SK-N-SH treated with all-trans-retinoic acid at 6 μM for 48 hours (cell line): ENCODE data around the gene ITGB4.

Source experiments
- ATAC-seq: fragments of 200-7000 bp; cut with Tn5 transposase; 3 replicates; pipeline ENCODE4 v1.9.1; 2020; ENCODE audit warnings: mild to moderate bottlenecking, moderate library complexity
- ARNTL ChIP-seq: fragments of 450-650 bp; formaldehyde crosslinking; IDR thresholded peaks from 2 replicates; pipeline ENCODE4 v1.5.0; 2020; ENCODE audit warnings: low read depth, mild to moderate bottlenecking, moderate library complexity, borderline replicate concordance
- BACH2 ChIP-seq: fragments of 250-450 bp; sonication (Bioruptor Pico); IDR thresholded peaks from 2 replicates; pipeline ENCODE4 v1.9.0; 2021; ENCODE audit warnings: mild to moderate bottlenecking, borderline replicate concordance
- CREB5 ChIP-seq: fragments of 250-450 bp; sonication (Bioruptor Pico); IDR thresholded peaks from 2 replicates; pipeline ENCODE4 v1.5.1; 2020; ENCODE audit warnings: low read depth, mild to moderate bottlenecking, moderate library complexity
- CSDC2 ChIP-seq: fragments of 250-450 bp; sonication (Bioruptor Pico); IDR thresholded peaks from 2 replicates; pipeline ENCODE4 v1.5.0; 2020; ENCODE audit warnings: mild to moderate bottlenecking, moderate library complexity
- CSRNP3 ChIP-seq: fragments of 250-450 bp; sonication (Bioruptor Pico); IDR thresholded peaks from 2 replicates; pipeline ENCODE4 v1.5.1; 2021; ENCODE audit warnings: mild to moderate bottlenecking, moderate library complexity
- ESRRG ChIP-seq: fragments of 250-450 bp; sonication (Bioruptor Pico); IDR thresholded peaks from 2 replicates; pipeline ENCODE4 v1.6.1; 2021; ENCODE audit warnings: mild to moderate bottlenecking
- GLIS3 ChIP-seq: fragments of 250-450 bp; sonication (Bioruptor Pico); IDR thresholded peaks from 2 replicates; pipeline ENCODE4 v1.5.0; 2020; ENCODE audit warnings: mild to moderate bottlenecking, moderate library complexity
- ISL1 ChIP-seq: fragments of 250-450 bp; sonication (Bioruptor Pico); IDR thresholded peaks from 2 replicates; pipeline ENCODE4 v2.1.2; 2022; ENCODE audit warnings: mild to moderate bottlenecking, moderate library complexity
- OSR1 ChIP-seq: fragments of 250-450 bp; sonication (Bioruptor Pico); IDR thresholded peaks from 2 replicates; pipeline ENCODE4 v1.8.0; 2022; ENCODE audit warnings: moderate library complexity, mild to moderate bottlenecking, inconsistent platforms
- PATZ1 ChIP-seq: fragments of 250-450 bp; sonication (Bioruptor Pico); IDR thresholded peaks from 2 replicates; pipeline ENCODE4 v1.8.0; 2020; ENCODE audit warnings: mild to moderate bottlenecking, moderate library complexity, borderline replicate concordance
- POU6F1 ChIP-seq: fragments of 250-450 bp; sonication (Bioruptor Pico); IDR thresholded peaks from 2 replicates; pipeline ENCODE4 v1.8.0; 2021; ENCODE audit warnings: low read depth, mild to moderate bottlenecking, moderate library complexity, borderline replicate concordance
- PPARA ChIP-seq: fragments of 250-450 bp; sonication (Bioruptor Pico); IDR thresholded peaks from 2 replicates; pipeline ENCODE4 v1.5.0; 2020; ENCODE audit warnings: mild to moderate bottlenecking, borderline replicate concordance
- RARB ChIP-seq: fragments of 250-450 bp; sonication (Bioruptor Pico); IDR thresholded peaks from 2 replicates; pipeline ENCODE4 v1.8.0; 2021; ENCODE audit warnings: mild to moderate bottlenecking, moderate library complexity
- SNAI2 ChIP-seq: fragments of 250-450 bp; sonication (Bioruptor Pico); IDR thresholded peaks from 2 replicates; pipeline ENCODE4 v1.5.0; 2020; ENCODE audit warnings: mild to moderate bottlenecking, moderate library complexity
- TCF4 ChIP-seq: fragments of 250-450 bp; sonication (Bioruptor Pico); IDR thresholded peaks from 2 replicates; pipeline ENCODE4 v1.8.0; 2021; ENCODE audit warnings: mild to moderate bottlenecking, moderate library complexity, borderline replicate concordance
- TOX ChIP-seq: fragments of 250-450 bp; sonication (Bioruptor Pico); IDR thresholded peaks from 2 replicates; pipeline ENCODE4 v1.8.0; 2021; ENCODE audit warnings: mild to moderate bottlenecking, moderate library complexity, borderline replicate concordance
- TSHZ2 ChIP-seq: fragments of 250-450 bp; sonication (Bioruptor Pico); IDR thresholded peaks from 2 replicates; pipeline ENCODE4 v1.5.0; 2020; ENCODE audit warnings: mild to moderate bottlenecking, moderate library complexity
- ZC3H10 ChIP-seq: fragments of 250-450 bp; sonication (Bioruptor Pico); IDR thresholded peaks from 2 replicates; pipeline ENCODE4 v1.5.1; 2021; ENCODE audit warnings: mild to moderate bottlenecking, moderate library complexity
- ZFP3 ChIP-seq: fragments of 250-450 bp; sonication (Bioruptor Pico); IDR thresholded peaks from 2 replicates; pipeline ENCODE4 v1.5.0; 2020; ENCODE audit warnings: mild to moderate bottlenecking, moderate library complexity
- ZFP30 ChIP-seq: fragments of 450-650 bp; formaldehyde crosslinking; IDR thresholded peaks from 2 replicates; pipeline ENCODE4 v1.5.0; 2022; ENCODE audit warnings: mild to moderate bottlenecking, moderate library complexity
- ZNF565 ChIP-seq: fragments of 450-650 bp; formaldehyde crosslinking; conservative IDR thresholded peaks from 2 replicates; pipeline ENCODE4 v1.5.0; 2020; ENCODE audit warnings: low read depth, mild to moderate bottlenecking, moderate library complexity
- ZNF70 ChIP-seq: fragments of 450-650 bp; formaldehyde crosslinking; IDR thresholded peaks from 2 replicates; pipeline ENCODE4 v1.5.0; 2020; ENCODE audit warnings: mild to moderate bottlenecking, moderate library complexity
- ZNF8 ChIP-seq: fragments of 450-650 bp; formaldehyde crosslinking; IDR thresholded peaks from 2 replicates; pipeline ENCODE4 v1.5.0; 2020; ENCODE audit warnings: mild to moderate bottlenecking, moderate library complexity

The ITGB4 gene

GRCh38 chr17:75719732-75720131 is 1.5 kb upstream of the ITGB4 start:
- TF ChIP-seq RARB (CRISPR knock-in tag): no peak
- TF ChIP-seq PPARA (CRISPR knock-in tag): no peak
- no peak for TF ChIP-seq CREB5 (CRISPR knock-in tag)
- no peak for TF ChIP-seq OSR1 (CRISPR knock-in tag)
- no peak for TF ChIP-seq ZNF565
- no peak for TF ChIP-seq BACH2 (CRISPR knock-in tag)
- TF ChIP-seq SNAI2 (CRISPR knock-in tag): no peak
- no peak for TF ChIP-seq GLIS3
- no peak for TF ChIP-seq ZNF8 (CRISPR knock-in tag)
- TF ChIP-seq TSHZ2: no peak
- TF ChIP-seq ZFP3 (CRISPR knock-in tag): no peak
- TF ChIP-seq ARNTL (CRISPR knock-in tag): no peak
- TF ChIP-seq ISL1 (CRISPR knock-in tag): no peak
- TF ChIP-seq POU6F1 (CRISPR knock-in tag): no peak
- no peak for TF ChIP-seq TCF4 (CRISPR knock-in tag)
- no peak for TF ChIP-seq ZFP30 (CRISPR knock-in tag)
- no peak for TF ChIP-seq PATZ1 (CRISPR knock-in tag)
- no peak for TF ChIP-seq ZNF70 (CRISPR knock-in tag)
- TF ChIP-seq CSDC2: no peak

GRCh38 chr17:75721463-75722011 is 278 bp downstream of the ITGB4 start:
- no peak for TF ChIP-seq OSR1 (CRISPR knock-in tag)
- no peak for TF ChIP-seq CSRNP3 (CRISPR knock-in tag)
- TF ChIP-seq ESRRG (CRISPR knock-in tag): no peak
- TF ChIP-seq PPARA (CRISPR knock-in tag): no peak
- TF ChIP-seq TCF4 (CRISPR knock-in tag): no peak
- no peak for TF ChIP-seq ZNF70 (CRISPR knock-in tag)
- TF ChIP-seq ISL1 (CRISPR knock-in tag): no peak
- TF ChIP-seq TOX (CRISPR knock-in tag): no peak
- peak; percentile 72 for ATAC-seq

More at GRCh38 chr17:75719732-75720131, 1.5 kb upstream of the ITGB4 start:
- ATAC-seq: no peak

- TF ChIP-seq RARB (CRISPR knock-in tag) (no peak), CSDC2 (no peak), ARNTL (CRISPR knock-in tag) (no peak), OSR1 (CRISPR knock-in tag) (no peak), ISL1 (CRISPR knock-in tag) (no peak), PATZ1 (CRISPR knock-in tag) (no peak), ZC3H10 (CRISPR knock-in tag) (no peak), POU6F1 (CRISPR knock-in tag) (no peak), BACH2 (CRISPR knock-in tag) (no peak), ZNF70 (CRISPR knock-in tag) (no peak), PPARA (CRISPR knock-in tag) (no peak), SNAI2 (CRISPR knock-in tag) (no peak), ZFP3 (CRISPR knock-in tag) (no peak), TCF4 (CRISPR knock-in tag) (no peak), TOX (CRISPR knock-in tag) (no peak)
- ATAC-seq: peak; percentile 5; the same call in 1 of the 3 replicates
Measured at GRCh38 chr17:75722076-75722475, 817 bp downstream of the ITGB4 start.
